Measurements from ENCODE around the gene CABP5. TPM values are rescaled to one million over a fixed set of nuclear protein-coding genes. Genes with fewer than 3 reads are reported as not detected.
"Not testable (repeated sequence)": the region's sequence is repeated elsewhere in the genome, so short reads cannot be mapped to it uniquely, and the experiment has no call there.

The CABP5 gene
- polyA plus RNA-seq, 1 donor (not counting 4 experiments of a cell fraction or from before 2014, with no cell fraction given) = not detected

DNA sequence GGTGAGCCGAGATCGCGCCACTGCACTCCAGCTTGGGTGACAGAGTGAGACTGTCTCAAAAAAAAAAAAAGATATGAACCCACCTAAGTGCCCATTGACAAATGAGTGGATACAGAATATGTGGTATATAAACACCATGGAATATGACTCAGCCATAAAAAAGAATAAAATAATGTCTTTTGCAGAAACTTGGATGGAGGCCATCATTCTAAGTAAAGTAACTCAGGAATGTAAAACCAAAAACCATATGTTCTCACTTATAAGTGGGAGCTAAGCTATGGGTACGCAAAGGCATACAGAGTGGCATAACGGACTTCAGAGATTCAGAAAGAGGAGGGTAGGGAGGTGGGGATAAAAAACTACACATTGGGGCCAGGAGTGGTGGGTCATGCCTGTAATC lies 37.2 kb upstream of the CABP5 start:
- no peaks in the 10 kb centered on the region for H3K9me1 ChIP-seq (ENCODE audit: control insufficient read depth, extremely low read depth, insufficient read depth, low read length)
- DNase-seq (ENCODE audit: low read depth, low spot score) = no peak

DNA sequence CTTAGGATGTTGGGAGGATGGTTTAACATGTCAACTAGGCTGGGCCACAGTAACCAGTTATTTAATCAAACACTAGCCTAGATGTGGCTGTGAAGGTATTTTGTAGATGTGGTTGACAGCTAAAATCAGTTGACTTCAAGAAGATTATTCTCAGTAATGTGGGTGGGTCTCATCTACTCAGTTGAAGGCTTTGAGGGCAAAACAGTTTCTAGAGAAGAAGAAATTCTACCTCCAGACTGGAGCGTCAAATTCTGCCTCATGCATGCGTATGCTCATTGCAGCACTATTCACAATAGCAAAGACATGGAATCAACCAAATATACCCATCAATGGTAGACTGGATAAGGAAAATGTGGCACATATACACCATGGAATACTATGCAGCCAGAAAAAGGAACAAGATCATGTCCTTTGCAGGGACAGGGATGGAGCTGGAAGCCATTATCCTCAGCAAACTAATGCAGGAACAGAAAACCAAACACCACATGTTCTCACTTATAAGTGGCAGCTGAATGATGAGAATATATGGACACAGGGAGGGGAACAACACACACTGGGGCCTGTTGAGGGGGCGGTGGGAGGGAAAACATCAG lies 26.4 kb upstream of the CABP5 start:
- H3K79me2 ChIP-seq (ENCODE audit: control insufficient read depth, insufficient read depth, low read length); DNase-seq (ENCODE audit: low read depth, low spot score); H3K9me3 ChIP-seq (ENCODE audit: control insufficient read depth, low read depth, low read length); H3K9me1 ChIP-seq (ENCODE audit: control insufficient read depth, extremely low read depth, insufficient read depth, low read length); FAIRE-seq; dilution Hi-C loops (cut with MboI; ENCODE audit: extremely low pct_ligation_motif_present, low sequenced_read_pairs); H3K36me3 ChIP-seq (ENCODE audit: control insufficient read depth in 2 of 2, extremely low read depth in 1 of 2, insufficient read depth in 2 of 2, low read length in 2 of 2); H3K27ac ChIP-seq (ENCODE audit: control insufficient read depth, insufficient read depth, low read length); H4K20me1 ChIP-seq (ENCODE audit: control insufficient read depth, extremely low read depth, insufficient read depth, low read length); H2AFZ ChIP-seq (ENCODE audit: control insufficient read depth, low read length); H3K4me3 ChIP-seq (ENCODE audit: control insufficient read depth in 2 of 3, extremely low read depth in 1 of 3, insufficient read depth in 2 of 3, low read depth in 1 of 3, low read length in 3 of 3); H3K4me1 ChIP-seq (ENCODE audit: control insufficient read depth, extremely low read depth, insufficient read depth, low read length); H3K9ac ChIP-seq (ENCODE audit: control insufficient read depth, extremely low read depth, insufficient read depth, low read length); H3K4me2 ChIP-seq (ENCODE audit: control insufficient read depth, extremely low read depth, insufficient read depth, low read depth, low read length); H3K27me3 ChIP-seq (ENCODE audit: control insufficient read depth, extremely low read depth, insufficient read depth, low read length): not testable (repeated sequence)

More for the DNA sequence above, 37.2 kb upstream of the CABP5 start:
- Histone ChIP-seq H3K9me3 (ENCODE audit: control insufficient read depth, low read depth, low read length) (no peaks in the 10 kb centered on the region), H3K36me3 (ENCODE audit: control insufficient read depth in 2 of 2, extremely low read depth in 1 of 2, insufficient read depth in 2 of 2, low read length in 2 of 2) (no peaks in the 10 kb centered on the region), H3K27ac (ENCODE audit: control insufficient read depth, insufficient read depth, low read length) (no peak overlapping the region), H3K4me1 (ENCODE audit: control insufficient read depth, extremely low read depth, insufficient read depth, low read length) (no peaks in the 10 kb centered on the region), H3K4me3 (ENCODE audit: control insufficient read depth in 2 of 3, extremely low read depth in 1 of 3, insufficient read depth in 2 of 3, low read depth in 1 of 3, low read length in 3 of 3) (no peak overlapping the region), H3K4me2 (ENCODE audit: control insufficient read depth, extremely low read depth, insufficient read depth, low read depth, low read length) (no peak overlapping the region), H3K27me3 (ENCODE audit: control insufficient read depth, extremely low read depth, insufficient read depth, low read length) (no peaks in the 10 kb centered on the region), H2AFZ (ENCODE audit: control insufficient read depth, low read length) (no peak overlapping the region), H4K20me1 (ENCODE audit: control insufficient read depth, extremely low read depth, insufficient read depth, low read length) (no peaks in the 10 kb centered on the region), H3K79me2 (ENCODE audit: control insufficient read depth, insufficient read depth, low read length) (no peaks in the 10 kb centered on the region), H3K9ac (ENCODE audit: control insufficient read depth, extremely low read depth, insufficient read depth, low read length) (no peak overlapping the region)
- TF ChIP-seq EZH2 (IDR thresholded peaks at IDR 0.05; ENCODE audit: low read length) = no peak
- TF ChIP-seq, protein P1, sequence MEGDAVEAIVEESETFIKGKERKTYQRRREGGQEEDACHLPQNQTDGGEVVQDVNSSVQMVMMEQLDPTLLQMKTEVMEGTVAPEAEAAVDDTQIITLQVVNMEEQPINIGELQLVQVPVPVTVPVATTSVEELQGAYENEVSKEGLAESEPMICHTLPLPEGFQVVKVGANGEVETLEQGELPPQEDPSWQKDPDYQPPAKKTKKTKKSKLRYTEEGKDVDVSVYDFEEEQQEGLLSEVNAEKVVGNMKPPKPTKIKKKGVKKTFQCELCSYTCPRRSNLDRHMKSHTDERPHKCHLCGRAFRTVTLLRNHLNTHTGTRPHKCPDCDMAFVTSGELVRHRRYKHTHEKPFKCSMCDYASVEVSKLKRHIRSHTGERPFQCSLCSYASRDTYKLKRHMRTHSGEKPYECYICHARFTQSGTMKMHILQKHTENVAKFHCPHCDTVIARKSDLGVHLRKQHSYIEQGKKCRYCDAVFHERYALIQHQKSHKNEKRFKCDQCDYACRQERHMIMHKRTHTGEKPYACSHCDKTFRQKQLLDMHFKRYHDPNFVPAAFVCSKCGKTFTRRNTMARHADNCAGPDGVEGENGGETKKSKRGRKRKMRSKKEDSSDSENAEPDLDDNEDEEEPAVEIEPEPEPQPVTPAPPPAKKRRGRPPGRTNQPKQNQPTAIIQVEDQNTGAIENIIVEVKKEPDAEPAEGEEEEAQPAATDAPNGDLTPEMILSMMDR (optimal IDR thresholded peaks at IDR 0.05 in 1 of 3, IDR thresholded peaks at IDR 0.05 in 1 of 3, conservative IDR thresholded peaks at IDR 0.05 in 1 of 3; ENCODE audit: extremely low read depth in 1 of 3, insufficient read depth in 2 of 3, low read length in 3 of 3) = no peak
- FAIRE-seq = no peak
- dilution Hi-C loops (cut with MboI; ENCODE audit: extremely low pct_ligation_motif_present, low sequenced_read_pairs) = no loop called here

- DNase-seq (ENCODE audit: low read depth, low spot score) = no peak
- Histone ChIP-seq H3K9ac (ENCODE audit: control insufficient read depth, extremely low read depth, insufficient read depth, low read length) (no peak overlapping the region), H3K27ac (ENCODE audit: control insufficient read depth, insufficient read depth, low read length) (no peak overlapping the region), H2AFZ (ENCODE audit: control insufficient read depth, low read length) (no peak overlapping the region), H3K4me3 (ENCODE audit: control insufficient read depth in 2 of 3, extremely low read depth in 1 of 3, insufficient read depth in 2 of 3, low read depth in 1 of 3, low read length in 3 of 3) (no peak overlapping the region), H3K36me3 (ENCODE audit: control insufficient read depth in 2 of 2, extremely low read depth in 1 of 2, insufficient read depth in 2 of 2, low read length in 2 of 2) (no peaks in the 10 kb centered on the region), H3K27me3 (ENCODE audit: control insufficient read depth, extremely low read depth, insufficient read depth, low read length) (no peaks in the 10 kb centered on the region), H3K4me2 (ENCODE audit: control insufficient read depth, extremely low read depth, insufficient read depth, low read depth, low read length) (no peak overlapping the region), H3K79me2 (ENCODE audit: control insufficient read depth, insufficient read depth, low read length) (no peaks in the 10 kb centered on the region), H3K9me3 (ENCODE audit: control insufficient read depth, low read depth, low read length) (no peaks in the 10 kb centered on the region), H4K20me1 (ENCODE audit: control insufficient read depth, extremely low read depth, insufficient read depth, low read length) (no peaks in the 10 kb centered on the region), H3K4me1 (ENCODE audit: control insufficient read depth, extremely low read depth, insufficient read depth, low read length) (no peaks in the 10 kb centered on the region), H3K9me1 (ENCODE audit: control insufficient read depth, extremely low read depth, insufficient read depth, low read length) (no peaks in the 10 kb centered on the region)
- TF ChIP-seq, protein P1 (optimal IDR thresholded peaks at IDR 0.05 in 1 of 3, IDR thresholded peaks at IDR 0.05 in 1 of 3, conservative IDR thresholded peaks at IDR 0.05 in 1 of 3; ENCODE audit: extremely low read depth in 1 of 3, insufficient read depth in 2 of 3, low read length in 3 of 3) = no peak
- no peak for TF ChIP-seq EZH2 (IDR thresholded peaks at IDR 0.05; ENCODE audit: low read length)
- FAIRE-seq = no peak
- dilution Hi-C loops (cut with MboI; ENCODE audit: extremely low pct_ligation_motif_present, low sequenced_read_pairs) = no loop called here
Observed at GRCh38 chr19:48069435-48069834, 25.6 kb upstream of the CABP5 start.

All from keratinocyte (primary cell).